Liver (tissue), 9 donors: ENCODE measurements around the gene CPEB1. TPM values are rescaled to one million over a fixed set of nuclear protein-coding genes. Genes with fewer than 3 reads are reported as not detected.

Experiments
- DNase-seq: peaks from one replicate; pipeline ENCODE4 v3.0.0-alpha.2; 2017; ENCODE audit warnings: low spot score
- H3K27ac ChIP-seq, 2 donors: one replicate each; pipeline ENCODE4 v1.7.0; 2013; ENCODE audit warnings: inconsistent platforms in 2 of 2, low read length in 2 of 2, control low read depth in 1 of 2, low read depth in 1 of 2, mild to moderate bottlenecking in 1 of 2
- H3K27me3 ChIP-seq, 4 donors: one replicate each; pipeline versions ENCODE4 v1.6.1 to v1.7.0; 2013; ENCODE audit warnings: low read length in 3 of 4, inconsistent platforms in 1 of 4, mild to moderate bottlenecking in 1 of 4, moderate library complexity in 1 of 4; ENCODE audit not compliant: control insufficient read depth in 4 of 4, insufficient read depth in 4 of 4
- H3K36me3 ChIP-seq, 4 donors: one replicate each; pipeline versions ENCODE4 v1.6.1 to v1.7.0; 2013; ENCODE audit warnings: low read length in 3 of 4, mild to moderate bottlenecking in 3 of 4, low read depth in 1 of 4, moderate library complexity in 1 of 4; ENCODE audit not compliant: control insufficient read depth in 4 of 4, insufficient read depth in 3 of 4
- H3K4me1 ChIP-seq, 4 donors: one replicate each; pipeline versions ENCODE4 v1.6.1 to v1.7.0; 2013; ENCODE audit warnings: low read length in 3 of 4, mild to moderate bottlenecking in 3 of 4, moderate library complexity in 1 of 4; ENCODE audit not compliant: control insufficient read depth in 4 of 4, insufficient read depth in 4 of 4
- H3K4me3 ChIP-seq, 3 donors: one replicate each; pipeline versions ENCODE4 v1.6.1 to v1.7.0; 2013; ENCODE audit warnings: low read length in 3 of 3, control low read depth in 1 of 3, low read depth in 1 of 3, mild to moderate bottlenecking in 1 of 3
- H3K9ac ChIP-seq, 2 donors: one replicate each; pipeline ENCODE4 v1.7.0; 2013; ENCODE audit warnings: low read length in 2 of 2, mild to moderate bottlenecking in 2 of 2, moderate library complexity in 2 of 2, control low read depth in 1 of 2, low read depth in 1 of 2
- H3K9me3 ChIP-seq, 4 donors: one replicate each; pipeline versions ENCODE4 v1.6.1 to v1.7.0; 2013; ENCODE audit warnings: low read length in 3 of 4; ENCODE audit not compliant: control insufficient read depth in 4 of 4
- EGR1 ChIP-seq, 2 donors: IDR thresholded peaks; 2 replicates each; pipeline ENCODE4 v1.6.1; 2016 to 2018; ENCODE audit warnings: antibody characterized with exemption in 2 of 2, low read depth in 2 of 2
- FOXA1 ChIP-seq: IDR thresholded peaks from 2 replicates; pipeline ENCODE4 v1.6.1; 2016; ENCODE audit warnings: antibody characterized with exemption
- GABPA ChIP-seq, 2 donors: IDR thresholded peaks in 1 of 2; conservative IDR thresholded peaks in 1 of 2; 2 replicates each; pipeline ENCODE4 v1.6.1; 2016; ENCODE audit warnings: antibody characterized with exemption in 2 of 2, mild to moderate bottlenecking in 1 of 2, moderate library complexity in 1 of 2
- HNF4A ChIP-seq, 2 donors: conservative IDR thresholded peaks; 2 replicates each; pipeline ENCODE4 v1.6.1; 2016; ENCODE audit warnings: antibody characterized with exemption in 2 of 2, mild to moderate bottlenecking in 2 of 2
- JUND ChIP-seq, 2 donors: IDR thresholded peaks; 2 replicates each; pipeline ENCODE4 v1.6.1; 2016; ENCODE audit warnings: antibody characterized with exemption in 2 of 2
- NR2F2 ChIP-seq: IDR thresholded peaks from 2 replicates; pipeline ENCODE4 v1.6.1; 2016; ENCODE audit warnings: antibody characterized with exemption
- RXRA ChIP-seq, 2 donors: IDR thresholded peaks; 2 replicates each; pipeline ENCODE4 v1.6.1; 2017 to 2018; ENCODE audit warnings: antibody characterized with exemption in 2 of 2, mild to moderate bottlenecking in 1 of 2
- SP1 ChIP-seq: IDR thresholded peaks from 2 replicates; pipeline ENCODE4 v1.6.1; 2018; ENCODE audit warnings: antibody characterized with exemption, mild to moderate bottlenecking
- TAF1 ChIP-seq: conservative IDR thresholded peaks from 2 replicates; pipeline ENCODE4 v1.6.1; 2016; ENCODE audit warnings: antibody characterized with exemption, mild to moderate bottlenecking
- YY1 ChIP-seq: IDR thresholded peaks from 2 replicates; pipeline ENCODE4 v1.6.1; 2016; ENCODE audit warnings: antibody characterized with exemption, mild to moderate bottlenecking
- WGBS: extraction: QIAGEN DNeasy Blood & Tissue Kit; methylation state at CpG from one replicate; pipeline ENCODE4 v1.1.7; 2013; 5-methylcytosine and 5-hydroxymethylcytosine counted together
- polyA plus RNA-seq, 2 donors: library from polyadenylated mRNA; stranded (reverse) in 1 of 2; unstranded in 1 of 2; fragments of 200-250 nt in 1 of 2; fragments of >200 nt in 1 of 2; fragmentation: Nextera tagmentation in 1 of 2; extraction: Ambion mirVana in 1 of 2; gene quantifications; one replicate each; pipeline versions ENCODE4 v1.2.1 to v1.2.3, GENCODE V29; 2013 to 2015
- total RNA-seq, 2 donors: library from RNA; depleted of rRNA; stranded (reverse); fragments of >200 nt; gene quantifications; one replicate each; pipeline ENCODE4 v1.2.3, GENCODE V29; 2014
- TF ChIP-seq, protein P1 (sequence below): IDR thresholded peaks from 2 replicates; pipeline ENCODE4 v1.6.1; 2016; ENCODE audit warnings: antibody characterized with exemption
- TF ChIP-seq, protein P2 (sequence below): IDR thresholded peaks from 2 replicates; pipeline ENCODE4 v1.6.1; 2016; ENCODE audit warnings: antibody characterized with exemption, mild to moderate bottlenecking
- TF ChIP-seq, protein P3 (sequence below): IDR thresholded peaks from 2 replicates; pipeline ENCODE4 v1.6.1; 2016; ENCODE audit warnings: antibody characterized with exemption
- TF ChIP-seq, protein P4 (sequence below): IDR thresholded peaks from 2 replicates; pipeline ENCODE4 v1.6.1; 2016; ENCODE audit warnings: antibody characterized with exemption
- donor health status: healthy.
- donor health status: healthy.
- donor health status: healthy.
- donor health status: healthy.
- donor health status: healthy.

Gene CPEB1
- total RNA-seq (under 1 TPM; under 0.01 to 0.14 TPM), polyA plus RNA-seq (under 1 TPM in 1 of 2 donors, not detected in 1; 0.05 TPM)

DNA sequence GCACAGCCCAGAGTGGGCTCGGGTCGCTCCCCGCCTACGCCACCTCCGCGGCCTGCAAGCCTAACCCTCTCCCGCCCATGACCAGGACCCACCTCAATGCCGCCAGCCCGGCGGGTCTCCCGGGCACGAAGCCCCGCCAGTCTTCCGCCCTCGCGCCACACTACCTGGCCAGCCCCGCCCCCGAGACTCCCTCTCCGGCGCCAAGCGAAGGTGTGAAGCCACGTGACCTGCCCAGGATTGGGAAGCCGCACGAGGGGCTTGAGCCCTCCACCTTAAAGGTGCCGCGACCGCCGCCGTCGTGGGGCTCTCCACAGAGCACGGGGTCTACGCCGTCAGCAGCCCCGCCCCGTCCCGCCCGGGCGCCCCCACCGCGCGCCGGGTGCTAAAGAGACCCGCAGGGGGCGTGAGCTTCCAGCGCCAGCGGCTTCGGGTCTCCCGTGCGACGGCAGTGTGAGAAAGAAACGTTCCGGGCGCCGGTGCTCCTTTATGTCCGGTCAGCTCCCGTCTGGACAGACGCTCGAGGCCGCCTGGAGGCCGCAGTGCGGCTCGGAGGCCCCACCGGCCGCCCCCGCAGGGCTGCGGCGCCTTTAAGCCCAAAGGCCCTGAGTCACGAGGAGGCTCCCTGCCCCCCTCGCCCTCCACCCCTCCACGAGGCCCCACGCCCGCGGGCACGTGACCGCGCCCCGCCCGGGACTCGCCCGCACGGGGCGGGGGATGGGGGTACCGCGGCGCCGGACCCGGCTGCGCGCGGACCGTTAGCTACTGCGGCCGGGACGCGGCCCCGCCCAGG lies at the start of gene CPEB1:
CPEB1 (minus strand) TSS at position 319 of the 790 bp plus-strand sequence. CDS start 18,904 bp downstream, outside the sequence.
- Histone ChIP-seq H3K27ac (no peak within 1 kb of the TSS), H3K27me3 (peaks cover 5 to 16% (median 8%) of the 10 kb centered on the region in 4 donors), H3K9me3 (no peaks in the 10 kb centered on the region), H3K4me1 (peaks cover 4 to 16% (median 10%) of the 10 kb centered on the region in 4 donors), H3K36me3 (no peaks in the 10 kb centered on the region), H3K4me3 (peak within 1 kb of the TSS in 2 of 3 donors; percentile 1 to 55), H3K9ac (no peak within 1 kb of the TSS)
- TF ChIP-seq EGR1 (IDR thresholded peaks at IDR 0.05; ENCODE audit: low read depth in 2 of 2), result no peak
- TF ChIP-seq GABPA (IDR thresholded peaks at IDR 0.05 in 1 of 2, conservative IDR thresholded peaks at IDR 0.05 in 1 of 2), result no peak
- no peak for TF ChIP-seq NR2F2
- TF ChIP-seq, protein P1, sequence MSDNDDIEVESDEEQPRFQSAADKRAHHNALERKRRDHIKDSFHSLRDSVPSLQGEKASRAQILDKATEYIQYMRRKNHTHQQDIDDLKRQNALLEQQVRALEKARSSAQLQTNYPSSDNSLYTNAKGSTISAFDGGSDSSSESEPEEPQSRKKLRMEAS, result no peak
- TF ChIP-seq, protein P2, sequence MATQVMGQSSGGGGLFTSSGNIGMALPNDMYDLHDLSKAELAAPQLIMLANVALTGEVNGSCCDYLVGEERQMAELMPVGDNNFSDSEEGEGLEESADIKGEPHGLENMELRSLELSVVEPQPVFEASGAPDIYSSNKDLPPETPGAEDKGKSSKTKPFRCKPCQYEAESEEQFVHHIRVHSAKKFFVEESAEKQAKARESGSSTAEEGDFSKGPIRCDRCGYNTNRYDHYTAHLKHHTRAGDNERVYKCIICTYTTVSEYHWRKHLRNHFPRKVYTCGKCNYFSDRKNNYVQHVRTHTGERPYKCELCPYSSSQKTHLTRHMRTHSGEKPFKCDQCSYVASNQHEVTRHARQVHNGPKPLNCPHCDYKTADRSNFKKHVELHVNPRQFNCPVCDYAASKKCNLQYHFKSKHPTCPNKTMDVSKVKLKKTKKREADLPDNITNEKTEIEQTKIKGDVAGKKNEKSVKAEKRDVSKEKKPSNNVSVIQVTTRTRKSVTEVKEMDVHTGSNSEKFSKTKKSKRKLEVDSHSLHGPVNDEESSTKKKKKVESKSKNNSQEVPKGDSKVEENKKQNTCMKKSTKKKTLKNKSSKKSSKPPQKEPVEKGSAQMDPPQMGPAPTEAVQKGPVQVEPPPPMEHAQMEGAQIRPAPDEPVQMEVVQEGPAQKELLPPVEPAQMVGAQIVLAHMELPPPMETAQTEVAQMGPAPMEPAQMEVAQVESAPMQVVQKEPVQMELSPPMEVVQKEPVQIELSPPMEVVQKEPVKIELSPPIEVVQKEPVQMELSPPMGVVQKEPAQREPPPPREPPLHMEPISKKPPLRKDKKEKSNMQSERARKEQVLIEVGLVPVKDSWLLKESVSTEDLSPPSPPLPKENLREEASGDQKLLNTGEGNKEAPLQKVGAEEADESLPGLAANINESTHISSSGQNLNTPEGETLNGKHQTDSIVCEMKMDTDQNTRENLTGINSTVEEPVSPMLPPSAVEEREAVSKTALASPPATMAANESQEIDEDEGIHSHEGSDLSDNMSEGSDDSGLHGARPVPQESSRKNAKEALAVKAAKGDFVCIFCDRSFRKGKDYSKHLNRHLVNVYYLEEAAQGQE, result no peak
- TF ChIP-seq JUND (IDR thresholded peaks at IDR 0.05), result no peak
- no peak for TF ChIP-seq YY1
- no peak for TF ChIP-seq RXRA (IDR thresholded peaks at IDR 0.05)
- TF ChIP-seq HNF4A (conservative IDR thresholded peaks at IDR 0.05), result no peak
- no peak for TF ChIP-seq FOXA1
- TF ChIP-seq, protein P3, sequence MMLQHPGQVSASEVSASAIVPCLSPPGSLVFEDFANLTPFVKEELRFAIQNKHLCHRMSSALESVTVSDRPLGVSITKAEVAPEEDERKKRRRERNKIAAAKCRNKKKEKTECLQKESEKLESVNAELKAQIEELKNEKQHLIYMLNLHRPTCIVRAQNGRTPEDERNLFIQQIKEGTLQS, result no peak
- TF ChIP-seq SP1, result no peak
- DNase-seq, result no peak
- 13% methylated on average over 96 of the region's 96 CpGs for WGBS

DNA sequence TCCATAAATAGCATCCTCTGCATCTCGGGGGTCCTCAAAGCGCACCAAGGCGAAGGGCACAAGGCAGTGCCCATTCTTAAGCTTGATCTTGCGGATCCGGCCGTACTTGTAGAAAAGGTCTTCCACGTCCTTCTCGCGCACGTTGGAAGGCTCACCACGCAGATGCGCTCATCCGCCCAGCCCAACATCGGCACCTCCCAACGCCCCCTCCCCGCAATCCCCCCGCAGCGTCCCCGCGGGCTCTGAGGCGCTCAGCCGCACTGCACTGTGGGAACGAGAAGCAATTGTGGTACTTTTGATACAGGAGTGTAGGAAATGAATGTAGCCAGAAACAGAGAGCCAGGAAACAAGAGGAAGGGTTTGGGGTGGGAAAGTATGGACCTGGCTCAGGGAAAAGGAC lies 45.0 kb upstream of the CPEB1 start:
- no peaks in the 10 kb centered on the region for H3K4me1 ChIP-seq
- H3K4me3 ChIP-seq, result no peak overlapping the region
- DNase-seq, result no peak
- WGBS, result 85% methylated on average over 23 of the region's 23 CpGs
- H3K36me3 ChIP-seq, result no peaks in the 10 kb centered on the region
- H3K9me3 ChIP-seq, result no peaks in the 10 kb centered on the region
- no peak overlapping the region for H3K27ac ChIP-seq
- H3K9ac ChIP-seq, result no peak overlapping the region
- H3K27me3 ChIP-seq, result peaks cover 0 to 2% (median 0%) of the 10 kb centered on the region in 4 donors
- TF ChIP-seq YY1, result no peak
- TF ChIP-seq TAF1, result no peak
- TF ChIP-seq GABPA (IDR thresholded peaks at IDR 0.05 in 1 of 2, conservative IDR thresholded peaks at IDR 0.05 in 1 of 2), result no peak
- TF ChIP-seq, protein P4, sequence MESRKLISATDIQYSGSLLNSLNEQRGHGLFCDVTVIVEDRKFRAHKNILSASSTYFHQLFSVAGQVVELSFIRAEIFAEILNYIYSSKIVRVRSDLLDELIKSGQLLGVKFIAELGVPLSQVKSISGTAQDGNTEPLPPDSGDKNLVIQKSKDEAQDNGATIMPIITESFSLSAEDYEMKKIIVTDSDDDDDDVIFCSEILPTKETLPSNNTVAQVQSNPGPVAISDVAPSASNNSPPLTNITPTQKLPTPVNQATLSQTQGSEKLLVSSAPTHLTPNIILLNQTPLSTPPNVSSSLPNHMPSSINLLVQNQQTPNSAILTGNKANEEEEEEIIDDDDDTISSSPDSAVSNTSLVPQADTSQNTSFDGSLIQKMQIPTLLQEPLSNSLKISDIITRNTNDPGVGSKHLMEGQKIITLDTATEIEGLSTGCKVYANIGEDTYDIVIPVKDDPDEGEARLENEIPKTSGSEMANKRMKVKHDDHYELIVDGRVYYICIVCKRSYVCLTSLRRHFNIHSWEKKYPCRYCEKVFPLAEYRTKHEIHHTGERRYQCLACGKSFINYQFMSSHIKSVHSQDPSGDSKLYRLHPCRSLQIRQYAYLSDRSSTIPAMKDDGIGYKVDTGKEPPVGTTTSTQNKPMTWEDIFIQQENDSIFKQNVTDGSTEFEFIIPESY, result no peak
- no peak for TF ChIP-seq NR2F2
- TF ChIP-seq RXRA (IDR thresholded peaks at IDR 0.05), result no peak
- TF ChIP-seq, protein P2, result no peak
